ENCODE data around the gene CRY1.

CRY1 gene

DNA sequence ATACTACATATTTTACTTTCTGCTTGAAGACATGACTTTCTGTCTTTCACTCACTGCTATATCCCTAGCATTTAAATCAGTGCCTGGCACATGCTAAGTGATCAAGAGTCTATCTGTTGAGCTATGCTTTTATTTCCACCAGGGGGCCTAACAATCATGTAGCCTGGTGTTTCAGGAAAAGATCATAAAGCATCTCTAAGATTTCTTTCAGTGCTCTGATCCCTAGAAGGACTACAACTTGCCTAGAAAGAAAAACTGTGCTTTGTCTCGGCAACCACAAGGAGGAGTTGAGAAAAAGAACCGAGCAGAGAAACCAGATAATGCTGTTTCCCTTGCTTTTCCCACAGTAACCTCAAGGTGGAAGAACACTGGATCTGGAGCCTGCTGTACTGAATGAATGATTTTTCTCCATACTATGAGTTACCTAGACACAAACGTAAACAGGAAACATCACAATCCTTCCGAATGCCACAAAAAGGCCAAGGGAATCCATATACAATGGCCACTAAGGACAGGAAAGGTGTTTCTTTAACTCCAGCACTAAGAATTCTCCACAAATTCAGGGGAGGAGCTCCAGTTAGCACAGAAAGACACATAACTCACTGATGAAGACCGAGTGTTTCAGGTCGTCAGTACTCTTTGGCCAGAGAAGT is 1.2 kb downstream of the CRY1 start:
- Histone ChIP-seq H3K79me2 (peaks cover 5% of the 10 kb centered on the region), H3K4me1 (peaks cover 14% of the 10 kb centered on the region), H3K4me2 (ENCODE audit: low read length) (peak overlapping the region; percentile 100), H3K9ac (no peak overlapping the region), H3K36me3 (ENCODE audit: control insufficient read depth, insufficient read depth, low read length) (no peaks in the 10 kb centered on the region), H2AFZ (peak overlapping the region; percentile 98), H3K27me3 (ENCODE audit: control insufficient read depth, insufficient read depth, low read length) (no peaks in the 10 kb centered on the region), H3K4me3 (ENCODE audit: low read depth, low read length) (peak overlapping the region; percentile 98), H3K9me3 (ENCODE audit: control insufficient read depth, low read length) (no peaks in the 10 kb centered on the region), H3K27ac (peak overlapping the region; percentile 81)
- peak; percentile 76 for TF ChIP-seq CTCF (IDR thresholded peaks at IDR 0.05)

- H3K9ac ChIP-seq: no peak overlapping the region
- peak overlapping the region; percentile 100 for H3K4me2 ChIP-seq (ENCODE audit: low read length)
- H2AFZ ChIP-seq: no peak overlapping the region
- no peaks in the 10 kb centered on the region for H3K9me3 ChIP-seq (ENCODE audit: control insufficient read depth, low read length)
- no peaks in the 10 kb centered on the region for H3K36me3 ChIP-seq (ENCODE audit: control insufficient read depth, insufficient read depth, low read length)
- peaks cover 6% of the 10 kb centered on the region for H3K79me2 ChIP-seq
- H3K4me1 ChIP-seq: peaks cover 14% of the 10 kb centered on the region
- no peak for TF ChIP-seq CTCF (IDR thresholded peaks at IDR 0.05)
- no peak overlapping the region for H3K27ac ChIP-seq
- no peaks in the 10 kb centered on the region for H3K27me3 ChIP-seq (ENCODE audit: control insufficient read depth, insufficient read depth, low read length)
- peak overlapping the region; percentile 98 for H3K4me3 ChIP-seq (ENCODE audit: low read depth, low read length)
Observed at GRCh38 chr12:107091381-107091780, 2.0 kb downstream of the CRY1 start.

DNA sequence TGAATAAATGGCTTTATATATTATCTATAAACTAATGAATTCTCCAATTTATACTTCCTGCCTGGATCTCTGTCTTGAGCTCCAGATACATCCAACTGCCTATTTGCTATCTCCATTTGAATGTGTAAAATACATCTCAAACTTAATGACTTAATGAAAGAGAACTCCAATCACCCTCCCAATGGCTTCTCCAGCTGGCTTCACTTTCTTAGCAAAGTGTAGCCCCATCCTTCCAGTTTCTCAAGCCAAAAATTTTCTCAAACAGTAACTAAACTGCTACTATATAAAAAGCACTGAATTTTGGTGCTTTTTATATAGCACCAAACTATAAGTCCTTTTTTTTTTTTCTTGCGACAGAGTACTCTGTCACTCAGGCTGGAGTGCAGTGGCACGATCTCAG is 2.6 kb downstream of the CRY1 start:
- H3K27me3 ChIP-seq (ENCODE audit: control insufficient read depth, insufficient read depth, low read length): no peaks in the 10 kb centered on the region
- no peak for TF ChIP-seq CTCF (IDR thresholded peaks at IDR 0.05)
- H3K4me1 ChIP-seq: peaks cover 14% of the 10 kb centered on the region
- no peaks in the 10 kb centered on the region for H3K9me3 ChIP-seq (ENCODE audit: control insufficient read depth, low read length)
- no peak overlapping the region for H3K27ac ChIP-seq
- no peak overlapping the region for H3K4me3 ChIP-seq (ENCODE audit: low read depth, low read length)
- no peak overlapping the region for H2AFZ ChIP-seq
- no peak overlapping the region for H3K4me2 ChIP-seq (ENCODE audit: low read length)
- peaks cover 10% of the 10 kb centered on the region for H3K79me2 ChIP-seq
- no peaks in the 10 kb centered on the region for H3K36me3 ChIP-seq (ENCODE audit: control insufficient read depth, insufficient read depth, low read length)
- no peak overlapping the region for H3K9ac ChIP-seq

- Histone ChIP-seq H3K4me1 (peaks cover 10% of the 10 kb centered on the region), H3K79me2 (peaks cover 13% of the 10 kb centered on the region), H3K9me3 (ENCODE audit: control insufficient read depth, low read length) (no peaks in the 10 kb centered on the region), H3K4me3 (ENCODE audit: low read depth, low read length) (no peak overlapping the region), H3K4me2 (ENCODE audit: low read length) (no peak overlapping the region), H3K9ac (no peak overlapping the region), H3K27me3 (ENCODE audit: control insufficient read depth, insufficient read depth, low read length) (no peaks in the 10 kb centered on the region), H3K27ac (no peak overlapping the region), H3K36me3 (ENCODE audit: control insufficient read depth, insufficient read depth, low read length) (no peaks in the 10 kb centered on the region), H2AFZ (no peak overlapping the region)
- no peak for TF ChIP-seq CTCF (IDR thresholded peaks at IDR 0.05)
Observed at GRCh38 chr12:107088912-107089311, 4.4 kb downstream of the CRY1 start.

GRCh38 chr12:107086314-107086713 is 7.0 kb downstream of the CRY1 start:
- Histone ChIP-seq H3K79me2 (peaks cover 17% of the 10 kb centered on the region), H3K4me1 (no peaks in the 10 kb centered on the region), H3K27me3 (ENCODE audit: control insufficient read depth, insufficient read depth, low read length) (no peaks in the 10 kb centered on the region), H3K9ac (no peak overlapping the region), H3K4me3 (ENCODE audit: low read depth, low read length) (no peak overlapping the region), H3K36me3 (ENCODE audit: control insufficient read depth, insufficient read depth, low read length) (no peaks in the 10 kb centered on the region), H3K4me2 (ENCODE audit: low read length) (no peak overlapping the region), H3K27ac (no peak overlapping the region), H2AFZ (no peak overlapping the region), H3K9me3 (ENCODE audit: control insufficient read depth, low read length) (no peaks in the 10 kb centered on the region)
- TF ChIP-seq CTCF (IDR thresholded peaks at IDR 0.05): no peak
